ENCODE data around the gene PAM.

PAM gene

DNA sequence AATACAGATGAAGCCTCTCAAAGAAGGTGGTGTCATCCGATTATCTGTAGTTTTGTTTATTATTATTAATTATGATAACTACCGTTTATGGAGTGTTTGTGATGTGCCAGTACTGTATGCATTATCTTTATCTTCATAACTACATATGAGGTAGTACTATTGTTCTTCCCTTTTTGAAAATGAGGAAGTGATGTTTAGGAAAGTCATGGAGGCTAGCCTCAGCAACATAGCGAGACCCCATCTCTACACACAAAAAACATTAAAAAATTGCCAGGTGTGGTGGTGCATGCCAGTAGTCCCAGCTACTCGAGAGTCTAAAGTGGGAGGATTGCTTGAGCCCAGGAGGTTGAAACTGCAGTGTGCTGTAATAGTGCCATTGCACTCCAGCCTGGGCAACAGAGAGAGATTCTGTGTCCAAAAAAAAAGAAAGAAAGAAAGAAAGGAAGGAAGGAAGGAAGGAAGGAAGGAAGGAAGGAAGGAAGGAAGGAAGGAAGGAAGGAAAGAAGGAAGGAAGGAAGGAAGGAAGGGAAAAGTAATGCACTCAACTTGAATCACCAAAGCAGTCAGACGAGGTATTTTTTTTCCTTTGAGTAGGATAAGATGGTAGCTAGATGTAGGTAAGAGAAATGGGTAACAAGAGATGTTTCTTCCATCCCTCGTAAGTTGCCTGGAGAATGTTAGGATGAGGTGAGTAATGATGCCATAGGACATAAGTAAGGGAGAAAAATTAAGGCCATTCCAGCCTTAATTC is 47.8 kb downstream of the PAM start:
- Mint-ChIP-seq H3K9me3 (no peaks in the 10 kb centered on the region), H3K4me3 (no peak overlapping the region), H3K4me1 (peaks cover 63% of the 10 kb centered on the region), H3K27ac (peak overlapping the region; percentile 55), H3K36me3 (peaks cover 24% of the 10 kb centered on the region)
- DNase-seq (ENCODE audit: low spot score in 2 of 2) (no peak), ATAC-seq (no peak)

DNA sequence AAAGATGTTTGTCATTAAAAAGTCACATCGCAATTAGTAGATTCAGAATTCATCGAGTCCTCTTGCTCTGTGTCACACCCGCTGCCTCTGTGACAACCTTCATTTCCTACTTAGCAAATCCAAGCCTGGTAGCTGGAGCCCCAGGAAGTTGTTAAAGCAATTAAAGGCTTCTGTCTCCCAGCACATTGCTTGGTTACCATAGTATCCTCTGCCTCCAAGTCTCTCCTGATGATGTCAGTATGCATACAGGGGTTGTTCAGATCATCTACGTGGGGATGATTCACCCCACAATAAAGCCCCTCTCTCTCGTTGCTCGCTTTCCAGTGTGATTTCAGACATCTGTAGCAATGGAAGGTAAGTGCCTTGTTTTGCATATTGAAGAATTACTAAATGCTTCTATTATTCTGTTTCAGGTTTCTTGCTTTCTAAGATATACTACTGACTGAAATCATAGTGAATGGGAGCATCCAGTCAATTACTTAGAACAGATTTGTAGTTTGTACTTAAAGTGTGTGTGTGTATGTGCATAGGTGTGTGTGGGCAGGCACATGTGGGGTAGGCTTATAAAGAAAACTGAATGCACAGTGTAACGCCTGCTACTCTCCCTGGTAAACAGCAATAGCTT is 52.9 kb downstream of the PAM start:
- H3K9me3 Mint-ChIP-seq = no peaks in the 10 kb centered on the region
- DNase-seq (ENCODE audit: low spot score in 2 of 2) (no peak), ATAC-seq (no peak)
- no peak overlapping the region for H3K27ac Mint-ChIP-seq
- peaks cover 34% of the 10 kb centered on the region for H3K4me1 Mint-ChIP-seq
- H3K36me3 Mint-ChIP-seq = peaks cover 25% of the 10 kb centered on the region
- H3K4me3 Mint-ChIP-seq = no peak overlapping the region

DNA sequence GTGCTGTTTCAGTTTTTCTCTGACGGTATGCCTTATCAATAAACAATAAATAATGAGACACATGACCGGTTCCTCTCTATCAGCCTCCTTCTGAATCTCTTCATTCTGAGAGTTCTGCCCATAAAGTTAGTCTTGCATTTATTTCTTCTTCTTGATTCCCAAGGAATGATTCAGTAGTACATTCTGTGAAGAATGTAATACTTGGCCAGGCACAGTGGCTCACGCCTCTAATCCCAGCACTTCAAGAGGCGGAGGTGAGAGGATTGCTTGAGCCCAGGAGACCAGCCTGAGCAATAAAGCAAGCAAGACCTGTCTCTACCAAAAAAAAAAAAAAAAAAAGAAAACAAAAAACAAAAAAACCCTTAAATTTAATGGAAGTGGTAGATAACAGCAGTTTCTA is 53.9 kb downstream of the PAM start:
- no peak overlapping the region for H3K4me3 Mint-ChIP-seq
- no peak for ATAC-seq
- H3K27ac Mint-ChIP-seq = no peak overlapping the region
- peaks cover 20% of the 10 kb centered on the region for H3K36me3 Mint-ChIP-seq
- no peak for DNase-seq (ENCODE audit: low spot score in 2 of 2)
- H3K4me1 Mint-ChIP-seq = peaks cover 23% of the 10 kb centered on the region
- H3K9me3 Mint-ChIP-seq = no peaks in the 10 kb centered on the region

DNA sequence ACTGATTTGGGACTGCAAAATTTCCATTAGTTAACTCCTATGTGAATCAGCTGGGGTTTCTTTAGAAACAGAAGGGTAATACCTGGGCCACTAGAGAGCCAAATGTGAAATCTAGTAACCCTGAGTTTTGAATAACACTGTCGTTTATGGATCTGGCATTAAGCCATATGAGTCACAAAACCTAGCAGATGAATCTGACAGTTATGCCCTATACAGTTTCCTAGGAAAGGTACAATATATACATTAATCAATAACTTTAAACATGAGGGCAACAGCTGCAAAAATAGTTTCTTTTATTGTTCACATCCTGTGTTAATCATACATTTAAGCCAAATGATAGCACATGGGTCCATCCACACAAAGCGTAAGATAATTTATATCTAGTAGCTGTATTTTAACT is 56.9 kb downstream of the PAM start:
- no peak overlapping the region for H3K4me3 Mint-ChIP-seq
- peaks cover 39% of the 10 kb centered on the region for H3K4me1 Mint-ChIP-seq
- no peak for DNase-seq (ENCODE audit: low spot score in 2 of 2)
- H3K27ac Mint-ChIP-seq = no peak overlapping the region
- peak; percentile 50 for ATAC-seq
- H3K36me3 Mint-ChIP-seq = peaks cover 11% of the 10 kb centered on the region
- H3K9me3 Mint-ChIP-seq = no peaks in the 10 kb centered on the region

DNA sequence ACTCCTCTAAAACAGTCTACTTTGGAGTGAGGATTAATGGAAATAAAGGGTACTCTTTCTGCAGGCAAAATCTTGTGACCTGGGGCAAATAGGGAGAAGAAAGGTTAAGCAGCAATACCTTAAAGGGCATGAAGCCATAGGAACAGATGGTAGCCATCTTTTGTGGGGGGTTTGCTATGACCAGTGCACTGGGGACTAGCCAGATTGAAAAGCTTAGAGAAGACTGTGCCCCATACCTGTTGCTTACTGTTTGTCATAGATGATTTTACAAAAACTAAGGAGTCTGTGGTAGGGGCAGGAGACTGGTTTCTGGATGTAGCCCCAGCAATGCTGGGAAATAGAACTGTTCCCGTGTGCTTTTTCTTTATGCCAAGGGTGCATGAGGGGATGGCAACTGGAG is 58.6 kb downstream of the PAM start:
- Mint-ChIP-seq H3K4me3 (no peak overlapping the region), H3K9me3 (no peaks in the 10 kb centered on the region), H3K4me1 (peaks cover 28% of the 10 kb centered on the region), H3K36me3 (peaks cover 5% of the 10 kb centered on the region), H3K27ac (no peak overlapping the region)
- ATAC-seq (no peak), DNase-seq (ENCODE audit: low spot score in 2 of 2) (no peak)

DNA sequence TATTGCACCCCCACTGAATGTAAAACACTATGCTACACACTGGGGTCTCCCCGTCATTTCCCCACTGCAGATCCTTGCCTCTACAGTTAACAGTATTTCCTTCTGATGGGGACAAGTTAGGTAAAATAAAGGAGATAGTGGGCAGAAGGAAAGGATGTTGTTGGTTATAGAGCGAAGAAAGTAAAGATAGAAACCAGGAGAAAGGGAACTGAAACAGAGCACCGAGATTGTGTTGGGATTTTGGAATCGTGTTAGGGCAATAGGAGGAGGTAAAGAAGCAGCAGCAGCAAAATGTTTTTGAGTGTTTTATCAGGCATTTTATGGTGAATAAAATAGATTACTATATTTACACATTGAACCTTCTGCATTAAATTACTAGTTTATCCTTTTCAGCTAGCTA is 60.0 kb downstream of the PAM start:
- Mint-ChIP-seq H3K4me3 (no peak overlapping the region), H3K9me3 (no peaks in the 10 kb centered on the region), H3K27ac (no peak overlapping the region), H3K36me3 (peaks cover 2% of the 10 kb centered on the region), H3K4me1 (peaks cover 29% of the 10 kb centered on the region)
- ATAC-seq (no peak), DNase-seq (ENCODE audit: low spot score in 2 of 2) (no peak)

DNA sequence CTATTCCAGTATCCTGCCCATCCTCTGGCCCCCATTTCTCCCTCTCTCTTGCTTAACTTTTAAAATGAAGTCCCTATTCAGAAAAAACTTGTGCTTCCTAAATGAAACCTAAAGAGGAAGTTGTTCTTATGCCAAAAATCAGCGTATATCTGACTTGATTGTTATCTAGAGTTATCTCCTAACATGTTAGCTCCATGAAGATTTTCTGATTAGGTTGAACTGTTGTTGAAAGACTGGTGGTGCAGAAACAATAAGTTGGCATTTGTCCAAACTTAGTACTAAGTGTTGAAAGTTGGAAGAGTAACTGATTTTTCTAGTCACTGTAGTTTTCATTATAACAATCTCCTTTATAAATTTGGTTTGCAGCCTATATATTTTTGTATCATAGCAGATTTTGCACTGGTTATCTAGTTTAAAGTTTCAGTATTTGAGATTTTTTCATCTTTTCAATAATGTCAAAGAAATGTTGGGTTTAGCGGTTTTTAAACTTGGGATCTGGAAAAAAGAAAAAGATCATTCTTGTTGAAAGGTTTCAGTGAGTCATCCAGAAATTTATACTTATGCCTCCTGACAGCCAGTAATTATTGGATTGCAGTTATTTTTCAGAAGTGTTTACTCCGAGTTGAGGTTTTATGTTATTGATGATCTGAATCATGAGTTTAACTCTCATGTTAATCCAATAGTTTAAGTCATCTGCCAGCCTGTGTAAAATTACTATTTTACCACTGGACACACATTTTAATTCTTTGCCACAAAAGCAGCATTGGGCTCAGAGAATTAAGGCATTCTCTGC is 60.6 kb downstream of the PAM start:
- no peaks in the 10 kb centered on the region for H3K9me3 Mint-ChIP-seq
- no peak for DNase-seq (ENCODE audit: low spot score in 2 of 2)

DNA sequence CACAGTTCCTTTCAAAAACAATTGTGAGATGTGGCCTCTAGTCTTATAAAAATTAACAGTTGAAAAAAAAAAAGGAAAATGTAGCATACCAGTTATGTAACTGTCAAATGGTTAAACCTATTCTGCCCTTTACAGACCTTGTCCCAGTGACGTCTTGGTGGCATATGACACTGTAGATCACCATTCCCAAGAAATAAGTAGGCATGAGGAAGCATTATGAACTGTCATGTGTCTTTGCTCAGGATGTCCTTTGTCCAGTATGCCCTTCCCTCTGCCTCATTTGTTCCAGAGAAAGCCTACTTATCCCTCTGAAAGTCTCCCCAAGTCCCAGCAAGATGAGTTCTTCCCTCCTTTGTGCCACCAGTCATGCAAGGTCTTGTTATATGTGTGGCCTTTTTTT is 63.2 kb downstream of the PAM start:
- DNase-seq (ENCODE audit: low spot score in 2 of 2) = no peak
- no peak for ATAC-seq
- no peak overlapping the region for H3K27ac Mint-ChIP-seq
- H3K4me3 Mint-ChIP-seq = no peak overlapping the region
- H3K9me3 Mint-ChIP-seq = no peaks in the 10 kb centered on the region
- H3K36me3 Mint-ChIP-seq = peaks cover 14% of the 10 kb centered on the region
- H3K4me1 Mint-ChIP-seq = peaks cover 42% of the 10 kb centered on the region

More for the DNA sequence above, 60.6 kb downstream of the PAM start:
- no peak for ATAC-seq
- Mint-ChIP-seq H3K4me3 (no peak overlapping the region), H3K27ac (no peak overlapping the region), H3K36me3 (peaks cover 8% of the 10 kb centered on the region), H3K4me1 (peaks cover 29% of the 10 kb centered on the region)

DNA sequence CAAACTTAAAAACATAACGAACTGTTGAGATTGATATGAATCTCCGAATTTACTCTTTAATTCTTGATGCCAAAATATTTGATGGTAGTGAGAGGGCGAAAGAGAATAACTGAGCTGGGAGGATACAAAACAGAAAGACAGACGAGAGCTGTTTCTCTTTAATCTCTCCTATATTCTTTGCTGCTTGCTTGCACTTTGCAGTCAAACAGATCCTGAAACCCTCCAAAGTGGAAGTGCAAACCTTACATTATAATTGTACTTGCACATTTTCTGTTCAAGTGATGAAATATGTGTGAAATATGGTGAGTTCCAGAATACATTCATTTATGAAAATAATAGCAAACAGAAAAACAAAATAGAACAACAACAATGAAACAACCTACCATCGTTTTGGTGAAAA is 63.8 kb downstream of the PAM start:
- no peak for DNase-seq (ENCODE audit: low spot score in 2 of 2)
- H3K4me1 Mint-ChIP-seq = peaks cover 42% of the 10 kb centered on the region
- no peak overlapping the region for H3K27ac Mint-ChIP-seq
- H3K4me3 Mint-ChIP-seq = no peak overlapping the region
- no peaks in the 10 kb centered on the region for H3K9me3 Mint-ChIP-seq
- peaks cover 14% of the 10 kb centered on the region for H3K36me3 Mint-ChIP-seq
- no peak for ATAC-seq

DNA sequence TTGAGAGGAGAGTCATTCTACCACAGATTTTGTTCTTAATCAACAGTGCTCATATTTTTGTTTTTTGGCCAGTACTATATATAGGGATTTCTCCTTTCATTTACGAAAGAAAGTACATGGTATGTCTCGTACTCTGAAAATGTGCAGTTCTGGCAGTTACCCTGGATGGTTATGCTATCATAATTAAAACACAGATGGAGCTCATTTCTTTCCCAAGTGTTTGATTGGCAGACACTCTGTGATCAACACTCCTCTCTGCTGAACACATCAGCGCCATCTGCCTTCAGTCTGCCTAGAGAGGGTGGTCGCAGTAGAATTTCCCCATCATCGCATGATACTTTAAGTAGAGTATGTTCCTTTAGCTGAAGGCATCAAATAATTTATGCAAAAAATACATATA is 64.5 kb downstream of the PAM start:
- ATAC-seq (no peak), DNase-seq (ENCODE audit: low spot score in 2 of 2) (no peak)
- peaks cover 14% of the 10 kb centered on the region for H3K36me3 Mint-ChIP-seq
- H3K4me3 Mint-ChIP-seq = no peak overlapping the region
- H3K9me3 Mint-ChIP-seq = no peaks in the 10 kb centered on the region
- H3K27ac Mint-ChIP-seq = no peak overlapping the region
- H3K4me1 Mint-ChIP-seq = peaks cover 40% of the 10 kb centered on the region

DNA sequence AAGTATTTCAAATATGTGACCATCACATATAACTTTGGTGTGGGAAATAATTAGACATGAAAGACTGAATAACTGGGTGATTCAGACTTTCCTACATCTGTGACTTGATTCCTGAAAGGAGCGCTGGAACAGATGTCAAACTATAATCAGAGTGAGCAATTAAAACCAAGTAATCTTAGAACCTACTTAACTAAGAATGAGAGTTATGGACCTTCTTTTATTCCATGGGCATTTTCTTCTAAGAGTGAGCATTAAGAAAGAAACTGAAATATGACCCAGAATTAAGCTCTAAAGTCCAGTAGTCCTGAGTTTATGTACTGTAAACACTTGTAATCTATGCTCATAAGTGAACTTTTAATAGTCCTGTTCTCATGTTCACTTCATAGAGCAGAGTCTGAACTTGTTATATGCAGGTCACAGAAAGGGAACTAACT is 68.4 kb downstream of the PAM start:
- peaks cover 14% of the 10 kb centered on the region for H3K36me3 Mint-ChIP-seq
- H3K4me3 Mint-ChIP-seq = no peak overlapping the region
- H3K4me1 Mint-ChIP-seq = peaks cover 17% of the 10 kb centered on the region
- no peaks in the 10 kb centered on the region for H3K9me3 Mint-ChIP-seq
- peak overlapping the region; percentile 44 for H3K27ac Mint-ChIP-seq
- ATAC-seq (no peak), DNase-seq (ENCODE audit: low spot score in 2 of 2) (no peak)

DNA sequence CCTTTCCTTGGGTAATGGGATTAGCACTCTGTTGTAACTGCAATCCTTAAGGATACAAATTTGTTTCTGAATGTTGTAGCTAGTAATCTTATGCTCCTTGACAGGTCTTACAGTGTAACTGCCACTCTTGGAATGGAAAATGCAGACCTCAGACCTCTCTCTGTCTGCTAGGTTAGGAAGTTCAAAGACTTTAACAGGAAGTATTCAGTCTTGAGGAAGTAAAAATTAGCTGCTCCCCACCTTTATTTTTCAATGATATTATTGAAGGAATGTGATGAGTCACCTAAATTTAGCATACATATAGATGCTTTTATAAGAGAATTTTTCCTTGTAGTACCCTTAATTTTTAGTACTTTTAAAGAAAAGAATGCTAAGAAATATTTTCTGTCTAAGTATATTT is 71.5 kb downstream of the PAM start:
- no peak for ATAC-seq
- no peaks in the 10 kb centered on the region for H3K9me3 Mint-ChIP-seq
- peaks cover 13% of the 10 kb centered on the region for H3K36me3 Mint-ChIP-seq
- peaks cover 14% of the 10 kb centered on the region for H3K4me1 Mint-ChIP-seq
- no peak overlapping the region for H3K27ac Mint-ChIP-seq
- H3K4me3 Mint-ChIP-seq = no peak overlapping the region
- DNase-seq (ENCODE audit: low spot score in 2 of 2) = no peak

DNA sequence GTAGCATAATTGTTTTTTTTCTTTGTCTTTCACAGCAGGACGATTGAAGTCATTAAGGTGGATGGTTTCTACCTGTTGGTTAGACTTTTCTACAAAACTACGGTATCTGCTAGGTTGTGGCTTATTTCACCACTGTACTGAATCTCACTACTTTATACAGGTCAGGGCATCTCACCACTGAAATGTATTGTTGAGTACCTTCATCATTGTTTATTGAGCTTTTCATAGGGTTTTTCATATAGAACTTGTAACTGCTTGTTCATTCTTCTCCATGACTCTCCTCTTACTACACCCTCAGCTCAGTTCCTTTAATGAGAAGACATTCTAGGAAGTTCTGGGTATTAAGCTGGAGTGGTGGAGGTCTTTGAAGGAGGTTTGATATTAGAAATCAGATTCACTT is 75.1 kb downstream of the PAM start:
- ATAC-seq (no peak), DNase-seq (ENCODE audit: low spot score in 2 of 2) (no peak)
- Mint-ChIP-seq H3K9me3 (no peaks in the 10 kb centered on the region), H3K4me3 (no peak overlapping the region), H3K36me3 (peaks cover 11% of the 10 kb centered on the region), H3K27ac (no peak overlapping the region), H3K4me1 (peaks cover 19% of the 10 kb centered on the region)

DNA sequence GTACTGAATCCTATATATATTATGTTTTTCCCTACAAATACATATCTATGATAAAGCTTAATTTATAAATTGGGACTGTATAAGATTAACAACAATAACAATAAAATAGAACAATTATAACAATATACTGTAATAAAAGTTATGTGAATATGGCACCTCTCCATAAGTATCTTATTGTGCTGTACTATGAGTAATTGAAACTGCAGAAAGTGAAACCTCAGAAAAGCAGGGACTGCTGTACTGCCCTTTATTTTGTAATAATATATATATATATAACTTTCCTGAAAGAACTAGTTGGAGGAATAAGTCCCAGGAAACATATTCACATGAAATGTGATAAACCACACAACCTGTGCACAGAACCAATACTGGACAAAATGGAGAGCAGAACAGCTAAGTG is 77.3 kb downstream of the PAM start:
- H3K9me3 Mint-ChIP-seq = no peaks in the 10 kb centered on the region
- peaks cover 37% of the 10 kb centered on the region for H3K4me1 Mint-ChIP-seq
- no peak for DNase-seq (ENCODE audit: low spot score in 2 of 2)
- peaks cover 11% of the 10 kb centered on the region for H3K36me3 Mint-ChIP-seq
- no peak for ATAC-seq
- no peak overlapping the region for H3K4me3 Mint-ChIP-seq
- no peak overlapping the region for H3K27ac Mint-ChIP-seq

DNA sequence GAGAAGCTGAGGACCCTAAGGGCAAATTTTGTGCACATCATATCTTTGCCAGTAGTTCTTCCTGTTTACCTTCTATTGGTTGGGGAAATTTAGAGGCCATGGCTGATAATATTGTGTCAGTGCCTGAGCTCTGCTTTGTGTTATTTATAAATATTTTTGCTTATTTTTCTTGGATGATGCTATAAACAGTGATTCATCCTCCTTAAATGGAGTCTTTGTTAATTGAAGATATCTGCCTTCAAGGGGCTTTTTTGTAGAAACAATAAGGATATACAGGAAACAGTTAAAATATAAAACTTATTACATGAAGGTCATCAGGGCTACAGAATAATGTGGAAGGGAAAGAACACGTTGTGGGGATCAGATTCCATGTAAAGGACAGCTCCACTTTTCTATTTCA is 78.0 kb downstream of the PAM start:
- H3K36me3 Mint-ChIP-seq = peaks cover 15% of the 10 kb centered on the region

More for the DNA sequence above, 78.0 kb downstream of the PAM start:
- Mint-ChIP-seq H3K4me3 (no peak overlapping the region), H3K9me3 (no peaks in the 10 kb centered on the region), H3K4me1 (peaks cover 37% of the 10 kb centered on the region), H3K27ac (no peak overlapping the region)
- ATAC-seq = no peak
- no peak for DNase-seq (ENCODE audit: low spot score in 2 of 2)

Data from stimulated activated effector memory CD8-positive, alpha-beta T cell treated with anti-CD3 and anti-CD28 coated beads, Interleukin-12 subunit alpha, Interleukin-12 subunit beta, amount 100 ng/mL, for 72 hours (primary cell).